ENCODE results near the gene CEP131.

CEP131 gene

DNA sequence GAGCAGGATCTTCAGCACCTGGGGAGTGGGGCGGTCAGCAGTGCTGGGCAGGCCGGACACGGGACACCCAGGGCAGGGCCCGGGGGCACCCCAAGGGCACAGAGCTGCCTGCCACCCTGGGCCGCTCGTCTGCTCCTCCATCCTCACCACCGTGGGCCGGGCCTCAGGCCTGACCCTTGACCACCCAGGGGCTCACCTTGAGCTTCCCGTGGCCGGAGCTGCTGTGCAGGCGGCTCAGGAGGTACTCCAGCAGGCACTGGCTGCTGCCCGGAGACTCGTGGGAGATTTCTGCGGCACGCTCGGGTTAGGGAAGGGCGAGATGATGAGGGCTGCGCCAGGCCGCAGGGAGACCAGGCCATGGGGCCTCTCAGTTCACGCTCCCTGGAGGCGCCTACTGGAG, 14.0 kb upstream of the CEP131 start:
- Histone ChIP-seq H3K79me2 (ENCODE audit: low read length) (peaks cover 64% of the 10 kb centered on the region), H3K4me2 (ENCODE audit: low read depth, low read length) (no peak overlapping the region), H3K4me1 (ENCODE audit: low read length) (peaks cover 6% of the 10 kb centered on the region), H2AFZ (ENCODE audit: low read length) (no peak overlapping the region), H3K4me3 (ENCODE audit: low read length) (no peak overlapping the region), H3K27ac (ENCODE audit: low read length) (no peak overlapping the region), H4K20me1 (ENCODE audit: insufficient read depth, low read length) (no peaks in the 10 kb centered on the region), H3K9ac (ENCODE audit: low read length) (no peak overlapping the region), H3K9me2 (replicated peaks; ENCODE audit: insufficient read depth, low read length) (no peaks in the 10 kb centered on the region), H3F3A (ENCODE audit: insufficient read depth, low read length) (peaks cover 5% of the 10 kb centered on the region; the same call in 1 of the 2 replicates), H3K36me3 (replicated peaks; ENCODE audit: insufficient read depth, low read length) (no peaks in the 10 kb centered on the region), H3K9me3 (replicated peaks; ENCODE audit: insufficient read depth, low read length) (no peaks in the 10 kb centered on the region), H3K27me3 (replicated peaks; ENCODE audit: insufficient read depth, low read length) (no peaks in the 10 kb centered on the region)
- TF ChIP-seq EZH2phosphoT487 (IDR thresholded peaks at IDR 0.05; ENCODE audit: low read length) (no peak), EZH2 (optimal IDR thresholded peaks at IDR 0.05; ENCODE audit: low read depth, low read length) (no peak)
- TF ChIP-seq, protein P1, sequence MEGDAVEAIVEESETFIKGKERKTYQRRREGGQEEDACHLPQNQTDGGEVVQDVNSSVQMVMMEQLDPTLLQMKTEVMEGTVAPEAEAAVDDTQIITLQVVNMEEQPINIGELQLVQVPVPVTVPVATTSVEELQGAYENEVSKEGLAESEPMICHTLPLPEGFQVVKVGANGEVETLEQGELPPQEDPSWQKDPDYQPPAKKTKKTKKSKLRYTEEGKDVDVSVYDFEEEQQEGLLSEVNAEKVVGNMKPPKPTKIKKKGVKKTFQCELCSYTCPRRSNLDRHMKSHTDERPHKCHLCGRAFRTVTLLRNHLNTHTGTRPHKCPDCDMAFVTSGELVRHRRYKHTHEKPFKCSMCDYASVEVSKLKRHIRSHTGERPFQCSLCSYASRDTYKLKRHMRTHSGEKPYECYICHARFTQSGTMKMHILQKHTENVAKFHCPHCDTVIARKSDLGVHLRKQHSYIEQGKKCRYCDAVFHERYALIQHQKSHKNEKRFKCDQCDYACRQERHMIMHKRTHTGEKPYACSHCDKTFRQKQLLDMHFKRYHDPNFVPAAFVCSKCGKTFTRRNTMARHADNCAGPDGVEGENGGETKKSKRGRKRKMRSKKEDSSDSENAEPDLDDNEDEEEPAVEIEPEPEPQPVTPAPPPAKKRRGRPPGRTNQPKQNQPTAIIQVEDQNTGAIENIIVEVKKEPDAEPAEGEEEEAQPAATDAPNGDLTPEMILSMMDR (IDR thresholded peaks at IDR 0.05; ENCODE audit: low read length), result no peak
- DNase-seq, result no peak

DNA sequence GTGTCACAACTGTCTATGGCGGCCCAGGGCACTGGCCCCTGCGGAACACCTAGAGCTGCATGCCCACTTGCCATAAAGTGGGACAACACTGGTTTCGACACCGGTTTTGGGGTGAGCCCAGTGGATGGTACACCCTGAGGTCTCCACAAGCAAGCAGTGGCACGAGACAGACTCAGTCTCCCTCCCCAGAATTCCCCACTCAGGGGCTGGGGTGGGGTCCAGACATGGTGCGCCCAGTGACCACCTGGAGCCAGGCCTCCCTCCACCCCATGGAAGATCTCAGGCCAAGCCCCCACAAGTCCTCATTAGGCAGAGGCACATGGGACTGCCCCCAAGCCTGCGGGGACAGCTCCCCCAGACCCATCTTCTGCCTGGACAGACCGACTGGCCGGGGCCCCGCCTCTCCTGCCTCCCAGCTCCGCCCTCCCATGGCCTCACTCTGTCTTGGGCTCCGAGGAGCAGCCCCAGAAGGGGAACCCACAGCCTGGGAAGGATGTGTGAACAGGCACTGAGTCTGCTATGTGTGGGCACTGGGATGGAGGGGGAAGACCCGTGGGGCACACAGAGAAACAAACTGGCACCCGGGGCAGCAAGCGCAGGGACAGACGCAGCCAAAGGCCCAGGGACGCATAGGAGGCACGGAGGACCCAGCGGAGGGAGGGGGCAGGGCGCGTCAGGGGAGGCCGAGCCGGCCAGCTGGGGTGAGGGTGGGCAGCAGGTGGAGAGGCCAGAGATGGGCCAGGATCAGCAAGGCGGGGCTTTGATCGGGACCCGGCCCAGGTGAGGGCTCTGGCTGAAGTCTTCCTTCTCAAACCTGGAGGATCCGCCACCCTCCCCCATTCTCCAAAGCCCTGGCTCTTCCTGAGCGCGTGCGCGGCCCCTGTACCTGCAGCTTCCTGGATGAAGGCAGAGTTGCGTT, 13.3 kb upstream of the CEP131 start:
- H3K4me2 ChIP-seq (ENCODE audit: low read depth, low read length), result no peak overlapping the region
- H3K27ac ChIP-seq (ENCODE audit: low read length), result no peak overlapping the region
- TF ChIP-seq, protein P1 (IDR thresholded peaks at IDR 0.05; ENCODE audit: low read length), result no peak
- TF ChIP-seq EZH2phosphoT487 (IDR thresholded peaks at IDR 0.05; ENCODE audit: low read length) (no peak), EZH2 (optimal IDR thresholded peaks at IDR 0.05; ENCODE audit: low read depth, low read length) (no peak)
- H3K4me1 ChIP-seq (ENCODE audit: low read length), result peaks cover 6% of the 10 kb centered on the region
- DNase-seq, result no peak
- no peaks in the 10 kb centered on the region for H3K9me2 ChIP-seq (replicated peaks; ENCODE audit: insufficient read depth, low read length)
- no peak overlapping the region for H3K4me3 ChIP-seq (ENCODE audit: low read length)
- H3F3A ChIP-seq (ENCODE audit: insufficient read depth, low read length), result peaks cover 5% of the 10 kb centered on the region; the same call in 1 of the 2 replicates
- H3K27me3 ChIP-seq (replicated peaks; ENCODE audit: insufficient read depth, low read length), result no peaks in the 10 kb centered on the region
- H2AFZ ChIP-seq (ENCODE audit: low read length), result no peak overlapping the region
- H3K36me3 ChIP-seq (replicated peaks; ENCODE audit: insufficient read depth, low read length), result no peaks in the 10 kb centered on the region
- H4K20me1 ChIP-seq (ENCODE audit: insufficient read depth, low read length), result no peaks in the 10 kb centered on the region
- H3K9ac ChIP-seq (ENCODE audit: low read length), result no peak overlapping the region
- peaks cover 57% of the 10 kb centered on the region for H3K79me2 ChIP-seq (ENCODE audit: low read length)
- H3K9me3 ChIP-seq (replicated peaks; ENCODE audit: insufficient read depth, low read length), result no peaks in the 10 kb centered on the region

DNA sequence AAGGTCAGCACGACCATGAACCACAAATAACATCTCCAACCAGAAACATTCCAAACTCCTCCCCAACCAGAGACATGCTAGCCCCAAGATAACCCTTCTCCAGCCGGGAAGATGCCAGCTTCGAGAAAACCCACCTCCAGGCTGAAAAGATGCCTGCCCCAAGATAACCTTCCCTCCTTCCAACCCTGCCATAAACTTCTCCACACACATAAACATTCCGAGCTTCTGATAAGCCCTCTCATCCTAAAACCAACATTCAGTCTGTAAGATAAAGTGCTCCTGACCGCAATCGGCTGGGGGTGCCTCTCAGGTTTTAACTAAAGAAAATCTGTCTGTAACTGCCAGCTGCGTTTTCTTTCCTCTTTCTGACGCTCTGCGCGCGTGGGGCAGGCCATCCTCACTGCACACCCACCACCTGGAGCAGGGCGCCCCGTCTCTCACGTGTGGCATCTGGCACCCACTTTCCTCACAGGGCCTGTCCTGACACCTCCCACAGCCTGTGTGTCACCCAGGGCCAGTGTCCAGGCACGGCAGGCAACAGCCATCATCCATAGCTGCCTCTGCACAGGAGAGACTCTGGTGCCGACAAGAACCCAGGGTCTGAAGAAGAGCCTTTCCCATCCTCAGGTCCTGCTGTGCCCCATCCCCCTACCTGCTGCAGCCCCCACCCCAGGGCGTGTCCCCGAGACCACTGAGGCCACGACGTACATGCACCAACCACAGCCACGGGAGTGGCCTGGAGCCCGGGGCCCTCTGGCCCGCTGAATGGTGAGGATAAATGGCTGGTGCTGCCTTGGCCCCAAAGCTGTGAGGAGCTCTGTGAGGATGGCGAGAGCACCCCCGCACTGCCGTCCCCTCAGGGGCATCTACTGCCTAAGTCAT, 12.4 kb upstream of the CEP131 start:
- no peak for TF ChIP-seq EZH2 (optimal IDR thresholded peaks at IDR 0.05; ENCODE audit: low read depth, low read length)
- TF ChIP-seq, protein P1 (IDR thresholded peaks at IDR 0.05; ENCODE audit: low read length), result no peak
- no peak for TF ChIP-seq EZH2phosphoT487 (IDR thresholded peaks at IDR 0.05; ENCODE audit: low read length)
- H3K4me3 ChIP-seq (ENCODE audit: low read length), result no peak overlapping the region
- no peak overlapping the region for H3K4me2 ChIP-seq (ENCODE audit: low read depth, low read length)
- H3F3A ChIP-seq (ENCODE audit: insufficient read depth, low read length), result peaks cover 5% of the 10 kb centered on the region; the same call in 1 of the 2 replicates
- H3K9me3 ChIP-seq (replicated peaks; ENCODE audit: insufficient read depth, low read length), result no peaks in the 10 kb centered on the region
- peaks cover 6% of the 10 kb centered on the region for H3K4me1 ChIP-seq (ENCODE audit: low read length)
- no peak for DNase-seq
- no peak overlapping the region for H2AFZ ChIP-seq (ENCODE audit: low read length)
- H3K27ac ChIP-seq (ENCODE audit: low read length), result no peak overlapping the region
- H3K9ac ChIP-seq (ENCODE audit: low read length), result no peak overlapping the region
- no peaks in the 10 kb centered on the region for H3K36me3 ChIP-seq (replicated peaks; ENCODE audit: insufficient read depth, low read length)
- peaks cover 48% of the 10 kb centered on the region for H3K79me2 ChIP-seq (ENCODE audit: low read length)
- H4K20me1 ChIP-seq (ENCODE audit: insufficient read depth, low read length), result no peaks in the 10 kb centered on the region
- H3K9me2 ChIP-seq (replicated peaks; ENCODE audit: insufficient read depth, low read length), result no peaks in the 10 kb centered on the region
- H3K27me3 ChIP-seq (replicated peaks; ENCODE audit: insufficient read depth, low read length), result no peaks in the 10 kb centered on the region
